ENCODE measurements around the gene PIEZO1.
"Not testable (repeated sequence)": the region's sequence is repeated elsewhere in the genome, so short reads cannot be mapped to it uniquely, and the experiment has no call there.

The PIEZO1 gene

GRCh38 chr16:88803264-88803987, 18.4 kb upstream of the PIEZO1 start, which contains the start of gene CDT1:
CDT1 (plus strand) TSS chr16:88803789; CDS start chr16:88803832, 43 bp downstream.
- peak; percentile 73 to 78 for DNase-seq

- no peak for DNase-seq
Measured at GRCh38 chr16:88800277-88800592, 15.2 kb upstream of the PIEZO1 start.

GRCh38 chr16:88799569-88800276, 14.7 kb upstream of the PIEZO1 start:
- DNase-seq: no peak

GRCh38 chr16:88798772-88799455, 13.9 kb upstream of the PIEZO1 start:
- no peak for DNase-seq

GRCh38 chr16:88798073-88798472, 13.1 kb upstream of the PIEZO1 start:
- DNase-seq: no peak

- no peak for DNase-seq
Measured at GRCh38 chr16:88796278-88796677, 11.3 kb upstream of the PIEZO1 start.

- no peak for DNase-seq
Measured at GRCh38 chr16:88793251-88793954, 8.4 kb upstream of the PIEZO1 start.

- DNase-seq: no peak
Measured at GRCh38 chr16:88792668-88793250, 7.7 kb upstream of the PIEZO1 start.

GRCh38 chr16:88792078-88792550, 7.1 kb upstream of the PIEZO1 start:
- DNase-seq: no peak

- peak; percentile 47 to 55 for DNase-seq
Measured at GRCh38 chr16:88790312-88791211, 5.5 kb upstream of the PIEZO1 start.

GRCh38 chr16:88789594-88789993, 4.6 kb upstream of the PIEZO1 start:
- no peak for DNase-seq

- DNase-seq: not testable (repeated sequence)
Measured at GRCh38 chr16:88788749-88789148, 3.7 kb upstream of the PIEZO1 start.

GRCh38 chr16:88787579-88788314, 2.7 kb upstream of the PIEZO1 start:
- DNase-seq: no peak

- no peak for DNase-seq
Measured at GRCh38 chr16:88784856-88785105, 239 bp downstream of the PIEZO1 start.

GRCh38 chr16:88784074-88784855, 755 bp downstream of the PIEZO1 start:
- peak; percentile 36 to 41 for DNase-seq

- DNase-seq: no peak
Measured at GRCh38 chr16:88783391-88784073, 1.5 kb downstream of the PIEZO1 start.

- peak; percentile 72 to 80 for DNase-seq
Measured at GRCh38 chr16:88782454-88783390, 2.3 kb downstream of the PIEZO1 start.

All from activated CD4-positive, alpha-beta T cell treated with anti-CD3 and anti-CD28 coated beads, Interleukin-2, amount 50 U/mL, for 4 hours (primary cell).